Stimulated activated CD4-positive, alpha-beta T cell treated with anti-CD3 and anti-CD28 coated beads, Interleukin-1b, Interleukin-23, amount 100 ng/mL, for 24 hours (primary cell): ENCODE results near the gene SIRPD.

Experiments used
- DNase-seq, 4 experiments: peaks; one replicate each; pipeline ENCODE4 v3.0.0-alpha.2; 2020; ENCODE audit warnings: low read depth in 4 of 4, low spot score in 1 of 4

Gene SIRPD

DNA sequence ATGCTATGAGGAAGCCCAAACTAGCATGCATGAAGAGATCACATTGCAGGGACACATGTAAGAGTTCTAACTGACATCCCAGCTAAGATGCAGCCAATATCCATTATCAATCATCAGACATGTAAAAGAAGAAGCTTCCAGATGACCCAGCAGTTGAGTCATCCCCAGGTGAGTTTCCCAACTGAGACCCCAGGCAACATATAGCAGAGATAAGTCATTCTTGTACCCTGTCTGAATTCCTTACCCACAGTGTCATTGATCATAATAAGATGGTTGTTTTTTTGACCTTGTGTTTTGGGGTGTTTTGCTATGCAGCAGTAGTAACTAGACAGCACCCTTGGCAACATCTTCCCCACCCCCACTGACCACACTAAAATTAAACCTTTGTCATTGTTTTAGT is 18.9 kb downstream of the SIRPD start:
- no peak for DNase-seq

DNA sequence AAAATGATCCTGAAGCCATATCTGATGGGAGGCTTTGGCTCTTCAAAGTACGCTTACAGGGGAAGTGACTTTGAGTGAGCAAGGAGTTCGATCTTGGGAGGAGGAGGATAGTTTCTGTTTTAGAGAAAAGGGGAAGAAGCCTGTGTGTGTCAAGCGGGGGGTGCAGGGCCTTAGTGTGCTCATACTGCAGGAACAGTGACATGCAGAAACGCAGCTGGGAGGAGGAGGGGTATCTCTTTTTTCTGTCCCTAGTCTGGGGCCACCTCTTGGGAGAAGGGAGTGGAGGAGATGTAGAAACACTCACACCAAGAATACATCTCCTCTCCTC is 19.8 kb downstream of the SIRPD start:
- no peak for DNase-seq

DNA sequence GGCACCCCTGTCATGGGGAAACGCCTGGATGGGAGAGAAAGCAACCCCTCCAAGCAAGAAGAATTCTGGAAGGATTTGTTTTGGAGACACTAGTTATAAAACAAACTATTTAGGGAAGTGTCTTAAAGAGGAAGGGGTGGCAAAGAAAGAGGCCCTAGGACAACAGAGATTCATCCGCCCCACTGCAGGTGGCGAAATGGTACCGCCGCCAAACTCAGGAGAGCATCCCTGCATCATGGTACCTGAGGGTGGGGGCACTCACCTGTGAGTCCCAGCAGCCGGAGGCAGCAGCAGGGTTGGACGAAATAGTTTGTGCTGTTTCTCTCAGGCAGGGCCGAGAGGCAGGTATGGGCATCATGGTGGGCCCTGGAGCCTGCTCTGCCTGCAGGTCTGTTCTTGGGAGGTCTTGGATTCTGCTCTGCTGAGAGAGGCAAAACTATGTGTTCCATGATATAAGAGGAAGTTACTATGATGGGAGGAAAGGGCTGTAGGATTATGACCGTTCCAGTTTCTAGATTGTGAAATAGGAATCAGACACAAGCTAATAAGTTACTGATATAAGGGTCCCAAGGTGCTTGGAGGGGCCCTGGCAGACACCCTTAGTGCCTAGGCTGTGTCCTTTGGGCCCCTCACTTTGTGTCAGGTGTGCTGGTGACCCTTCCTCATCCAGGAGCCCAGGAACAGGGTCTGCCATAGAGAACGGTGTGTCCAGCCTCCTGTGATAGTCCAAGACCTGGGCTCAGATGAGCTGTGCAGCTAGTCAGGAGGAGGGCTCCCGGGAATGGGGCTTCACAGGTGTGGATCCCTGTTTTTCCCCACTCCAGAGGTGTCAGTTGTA is 20.4 kb downstream of the SIRPD start:
- DNase-seq = no peak

DNA sequence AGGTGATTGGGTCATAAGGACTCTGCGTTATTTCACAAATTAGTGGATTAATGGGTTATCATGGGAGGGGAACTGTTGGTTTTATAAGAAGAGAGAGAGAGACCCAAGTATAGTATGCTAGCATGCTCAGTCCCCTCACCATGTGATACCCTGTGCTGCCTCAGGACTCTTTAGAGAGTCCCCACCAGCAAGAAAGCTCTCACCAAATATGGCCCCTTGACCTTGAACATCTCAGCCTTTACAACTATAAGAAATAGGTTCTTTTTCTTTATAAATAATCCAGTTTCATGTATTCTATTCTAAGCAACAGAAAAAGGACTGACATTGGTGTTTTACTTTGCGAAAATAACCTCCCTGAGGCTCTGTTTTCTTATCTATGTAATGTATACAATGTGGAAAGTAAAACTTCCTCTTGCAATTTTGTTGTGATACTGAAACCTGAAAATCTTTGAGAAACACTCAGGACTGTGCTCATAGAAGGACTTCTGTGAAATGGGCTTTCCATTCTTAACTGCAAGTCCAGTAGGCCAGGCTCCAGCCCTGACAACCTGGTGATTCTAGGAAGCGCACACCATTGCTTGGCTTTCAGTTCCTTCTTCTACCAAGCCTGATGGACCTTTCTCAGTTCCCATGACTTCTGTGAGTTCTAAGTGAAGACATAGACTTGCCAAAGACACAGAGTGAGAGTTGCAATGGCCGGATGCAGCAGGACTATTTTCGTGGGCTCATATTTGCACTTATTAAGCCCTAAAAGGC is 21.9 kb downstream of the SIRPD start:
- DNase-seq = no peak

DNA sequence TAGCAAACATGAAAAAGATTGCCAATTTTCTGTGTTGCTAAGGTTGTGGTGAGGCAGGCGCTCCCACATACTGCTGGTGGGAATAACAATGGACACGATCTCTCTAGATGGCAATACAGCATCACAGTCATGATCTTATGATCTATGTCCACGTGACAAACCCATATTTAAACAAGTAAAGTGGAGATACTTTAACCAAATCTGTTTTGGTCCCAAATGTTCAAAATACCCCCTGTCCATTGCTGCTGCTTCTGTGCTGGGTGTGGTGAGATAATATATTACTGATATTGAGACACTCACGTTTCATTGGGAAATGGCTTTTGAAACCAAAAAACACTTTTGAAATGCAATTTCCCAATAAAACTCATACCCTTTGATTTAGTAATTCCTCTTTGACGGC is 23.0 kb downstream of the SIRPD start:
- no peak for DNase-seq

DNA sequence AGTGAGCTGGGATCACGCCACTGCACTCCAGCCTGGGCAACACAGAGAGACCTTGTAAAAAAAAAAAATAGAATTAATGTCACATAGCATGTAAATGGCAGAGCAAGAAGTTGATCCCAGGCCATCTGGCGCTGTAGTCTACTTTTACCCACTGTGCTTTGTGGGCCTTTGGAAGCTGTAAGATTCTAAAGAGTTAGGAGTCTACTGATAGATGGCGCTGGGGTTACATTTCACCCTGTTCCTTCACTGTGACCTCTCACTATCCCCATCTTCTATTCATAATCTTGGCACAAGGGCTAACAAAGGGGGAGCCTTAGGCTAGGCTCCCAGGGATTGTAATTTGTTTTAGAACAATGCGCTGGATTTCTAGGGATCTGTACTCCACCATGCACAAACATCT is 24.4 kb downstream of the SIRPD start:
- DNase-seq = no peak

DNA sequence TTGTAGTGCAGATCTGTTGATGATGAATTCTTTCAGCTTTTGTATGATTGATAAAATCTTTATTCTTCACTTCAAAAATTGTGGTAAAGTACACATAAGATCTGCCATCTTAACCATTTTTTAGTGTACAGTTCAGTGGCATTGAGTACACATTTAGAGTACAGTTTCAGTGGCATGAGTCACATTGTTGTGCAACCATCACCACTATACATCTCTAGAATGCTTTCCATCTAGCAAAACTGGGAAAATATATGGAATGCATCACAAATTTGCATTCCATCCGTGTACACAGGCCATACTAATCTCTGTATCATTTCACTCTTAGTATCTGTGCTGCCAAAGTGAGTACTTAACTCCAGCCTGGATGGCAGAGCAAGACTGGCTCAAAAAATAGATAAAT is 28.7 kb downstream of the SIRPD start:
- DNase-seq = no peak

DNA sequence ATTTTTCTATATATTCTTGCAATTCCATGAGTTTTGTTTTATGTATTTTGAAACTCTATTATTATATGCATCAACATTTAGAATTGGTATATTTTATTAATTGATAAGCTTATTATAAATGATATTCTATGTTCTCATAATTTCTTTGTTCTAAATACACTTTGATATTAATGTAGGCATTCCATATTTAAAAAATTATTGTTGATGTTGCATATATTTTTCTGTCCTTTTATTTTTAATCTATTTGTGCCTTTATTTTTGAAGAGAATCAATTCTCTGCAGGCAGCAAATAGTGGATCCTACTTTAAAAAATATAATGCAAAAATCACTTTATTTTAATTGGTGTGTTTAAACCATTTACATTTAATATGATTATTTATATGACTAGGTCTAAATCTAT is 29.6 kb downstream of the SIRPD start:
- no peak for DNase-seq

DNA sequence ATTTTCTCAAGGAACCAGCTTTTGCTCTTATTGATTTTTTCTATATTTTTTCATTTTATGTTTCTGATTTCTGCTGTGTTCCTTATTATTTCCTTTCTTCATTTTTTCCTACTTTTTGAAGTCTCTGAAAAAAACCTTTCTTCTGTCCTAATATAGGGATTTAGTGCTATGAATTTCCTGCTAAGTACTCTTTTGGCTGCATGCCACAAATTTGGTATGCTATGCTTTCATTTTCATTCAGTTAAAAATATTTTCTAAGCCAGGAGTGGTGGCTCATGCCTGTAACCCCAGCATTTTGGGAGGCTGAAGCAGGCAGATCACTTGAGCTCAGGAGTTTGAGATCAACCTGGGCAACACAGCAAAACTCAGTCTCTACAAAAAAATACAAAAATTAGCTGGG is 30.6 kb downstream of the SIRPD start:
- DNase-seq = no peak

DNA sequence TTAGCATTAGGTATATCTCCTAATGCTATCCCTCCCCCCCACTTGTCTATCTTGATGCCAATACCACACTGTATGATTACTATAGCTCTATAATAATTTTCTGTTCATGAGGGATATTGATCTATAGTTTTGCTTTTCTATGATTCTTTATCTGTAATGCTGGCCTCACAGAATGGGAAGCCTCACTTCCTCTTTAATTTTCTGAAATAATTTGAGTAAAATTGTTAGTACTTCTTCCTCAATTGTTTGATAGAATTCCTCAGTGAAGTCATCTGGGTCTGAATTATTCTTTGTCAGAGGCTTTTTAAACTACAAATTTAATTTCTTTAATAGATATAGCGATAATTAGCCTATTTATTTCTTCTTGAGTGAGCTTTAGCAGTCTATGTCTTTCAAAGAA is 31.2 kb downstream of the SIRPD start:
- no peak for DNase-seq

DNA sequence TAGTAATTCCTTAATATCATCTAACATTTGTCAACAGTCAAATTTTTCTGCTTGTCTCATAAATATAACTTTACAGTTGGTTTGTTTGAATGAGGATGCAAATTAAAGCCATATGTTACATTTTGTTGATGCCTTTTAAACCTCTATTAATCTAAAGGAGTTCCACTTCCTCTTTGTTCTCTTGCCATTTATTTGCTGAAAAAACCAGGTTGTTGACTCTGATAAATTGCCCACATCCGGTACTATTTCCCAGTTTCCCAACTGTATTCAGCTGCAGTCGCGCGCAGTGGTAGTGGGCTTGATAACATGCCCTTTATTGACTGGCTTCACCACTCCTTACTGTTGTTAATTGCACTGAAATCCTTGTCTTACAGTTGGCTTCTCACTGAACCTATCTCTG is 33.5 kb downstream of the SIRPD start:
- no peak for DNase-seq

DNA sequence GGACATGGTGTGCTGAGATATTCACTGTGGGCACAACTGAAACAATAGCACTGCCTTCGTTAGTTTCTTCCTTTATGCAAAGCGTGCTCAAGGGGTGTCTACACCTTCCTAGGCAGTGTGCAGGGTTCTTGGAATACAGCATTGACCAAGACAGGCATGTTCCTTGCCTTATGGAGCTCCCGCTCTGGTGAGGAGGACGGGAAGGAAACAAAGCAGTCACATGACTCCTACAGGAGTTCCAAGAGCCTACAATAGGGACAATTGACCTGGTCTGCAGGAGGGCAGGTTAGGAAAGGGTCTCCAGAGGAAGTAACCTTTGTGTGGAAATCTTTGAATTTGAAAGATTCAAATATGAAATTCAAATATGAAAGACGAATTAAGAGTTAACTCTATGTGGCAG is 40.5 kb downstream of the SIRPD start:
- no peak for DNase-seq

DNA sequence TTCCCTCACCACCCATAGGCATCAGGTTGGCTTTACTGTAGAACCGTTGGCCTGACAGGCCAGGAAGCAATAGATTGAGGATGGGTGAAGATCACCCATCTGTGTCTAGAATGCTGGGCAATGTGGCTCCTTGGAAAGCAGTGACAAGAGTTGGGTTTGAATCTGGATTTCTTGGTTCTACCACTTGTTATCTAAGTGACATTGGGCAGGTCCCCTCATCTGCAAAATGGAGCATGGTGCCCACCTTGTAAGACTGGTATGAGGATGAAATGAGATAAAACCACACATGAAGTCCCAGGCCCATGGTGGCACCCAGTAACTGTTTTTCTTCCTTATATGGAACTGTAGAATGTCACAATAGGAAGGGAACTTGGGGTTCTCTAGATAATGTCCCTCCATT is 43.7 kb downstream of the SIRPD start:
- no peak for DNase-seq

DNA sequence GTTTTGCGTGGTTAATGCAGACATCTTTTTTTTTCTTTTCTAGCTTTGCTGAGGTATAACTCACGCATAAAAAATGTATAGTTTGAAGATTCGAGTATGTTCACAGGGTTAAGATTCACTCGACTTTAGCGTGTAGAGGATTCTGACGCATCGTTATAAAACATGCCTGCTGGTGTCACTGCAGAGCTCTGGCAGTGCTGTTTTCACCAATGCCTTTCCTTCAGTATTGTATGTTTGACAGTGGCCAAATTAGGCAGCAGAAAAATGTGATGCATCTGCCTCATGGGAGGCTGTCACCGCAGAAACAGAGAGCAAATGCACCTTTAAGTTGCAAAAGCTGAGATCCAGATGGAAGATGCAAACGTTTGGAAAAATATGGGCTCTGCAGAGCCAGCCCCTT is 48.3 kb downstream of the SIRPD start:
- no peak for DNase-seq

DNA sequence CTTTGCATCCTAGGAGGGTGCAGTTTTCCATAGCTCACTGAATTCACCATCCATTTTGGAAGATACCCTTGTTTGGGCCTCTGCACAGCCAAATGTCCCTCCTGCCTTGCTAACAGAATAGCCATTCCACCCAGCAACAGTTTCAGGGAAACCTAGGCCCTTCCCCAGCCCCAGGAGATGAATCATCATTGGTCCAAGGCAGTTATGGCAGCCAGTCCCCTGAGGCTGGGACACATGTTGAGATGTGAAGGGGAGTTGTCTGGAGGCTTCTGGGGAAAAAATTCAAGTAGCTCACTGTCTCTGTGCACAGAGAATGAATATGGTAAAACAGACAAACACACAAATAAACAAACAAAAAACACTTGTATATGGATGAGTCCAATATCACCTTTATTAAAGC is 48.9 kb downstream of the SIRPD start:
- no peak for DNase-seq

DNA sequence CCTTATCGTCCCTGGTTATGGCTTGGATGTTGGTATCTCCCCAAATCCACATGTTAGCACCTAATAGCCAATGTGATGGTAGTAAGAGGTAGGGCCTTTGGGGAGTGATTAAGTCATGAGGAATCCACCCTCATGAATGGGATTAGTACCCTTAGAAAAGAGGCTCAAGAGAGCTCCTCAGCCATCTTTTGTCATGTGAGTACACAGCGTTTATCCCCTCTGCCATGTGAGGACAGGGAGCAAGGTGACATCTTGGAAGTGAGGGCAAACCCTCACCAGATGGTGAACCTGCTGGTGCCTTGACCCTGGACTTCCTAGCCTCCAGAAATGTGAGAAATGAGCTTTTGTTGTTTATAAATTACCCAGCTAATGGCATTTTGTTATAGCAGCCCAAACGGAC is 50.2 kb downstream of the SIRPD start:
- no peak for DNase-seq

DNA sequence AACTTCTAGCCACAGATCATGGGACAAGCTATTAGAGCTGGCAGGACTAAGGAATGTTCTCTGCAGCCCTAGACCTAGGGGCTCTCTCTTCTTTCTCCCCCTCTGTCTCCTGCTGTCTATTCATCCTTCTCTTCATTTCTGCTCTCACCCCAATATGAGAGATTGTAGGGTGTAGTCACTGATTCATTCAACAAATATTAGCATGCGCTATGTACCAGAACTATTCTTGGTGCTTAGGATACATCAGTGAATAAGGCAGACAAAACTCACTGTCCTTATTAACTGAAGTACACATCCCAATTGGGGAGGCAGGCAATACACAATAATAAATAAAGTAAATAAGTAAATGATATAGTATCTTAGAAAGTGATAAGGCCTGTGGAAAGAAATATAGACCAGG is 51.6 kb downstream of the SIRPD start:
- DNase-seq = no peak

DNA sequence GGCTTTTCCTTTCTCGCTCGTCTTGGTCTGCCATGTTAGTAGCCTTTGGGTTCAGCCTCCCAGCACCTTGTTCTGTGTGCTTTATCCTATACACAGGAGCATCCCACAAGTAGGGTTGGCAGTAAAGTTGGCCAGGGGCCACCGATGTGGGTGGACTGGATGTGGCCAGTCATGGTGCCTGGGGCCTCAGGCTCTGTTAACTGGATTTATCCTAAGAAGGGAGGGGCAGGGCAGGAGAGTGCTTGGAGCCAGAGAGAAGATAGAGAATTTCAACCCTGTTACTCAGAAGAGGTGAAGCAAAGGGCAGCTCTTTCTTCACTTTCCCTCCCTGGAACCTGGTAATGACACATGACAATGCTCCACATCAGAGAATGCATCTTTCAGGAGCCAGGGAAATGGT is 52.1 kb downstream of the SIRPD start:
- no peak for DNase-seq

DNA sequence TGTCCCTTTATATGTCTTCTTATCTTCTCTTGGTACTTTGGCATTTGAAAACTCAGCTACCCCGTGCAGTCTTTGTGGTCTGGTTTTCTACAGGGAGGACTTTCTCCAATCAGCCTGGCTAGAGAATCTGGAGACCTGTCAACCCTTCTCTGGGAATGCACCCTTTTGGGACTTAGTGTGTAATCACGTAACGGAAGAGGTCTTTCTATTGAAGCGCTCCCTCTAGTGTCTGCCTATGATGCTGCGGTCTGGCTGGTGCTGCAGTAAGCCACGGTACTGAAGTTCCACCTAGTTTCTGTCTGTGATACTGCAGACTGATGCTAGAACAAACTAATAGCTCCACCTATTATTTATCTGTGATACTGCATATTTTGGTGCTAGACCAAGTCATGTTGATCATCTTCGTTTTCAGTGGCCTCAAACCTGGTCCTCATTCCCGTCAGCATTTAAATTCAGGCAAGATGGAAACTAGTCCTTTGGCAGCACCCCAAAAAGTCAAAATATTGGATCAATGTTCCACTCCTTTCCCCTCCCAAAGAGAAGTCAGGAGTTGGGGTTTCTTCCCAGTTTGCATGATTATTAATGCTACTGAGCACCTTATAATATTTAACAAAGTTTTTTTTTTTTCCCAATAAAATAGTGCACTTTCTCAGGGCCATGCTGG is 53.8 kb downstream of the SIRPD start:
- peak; percentile 30 to 62 (median 48) for DNase-seq

DNA sequence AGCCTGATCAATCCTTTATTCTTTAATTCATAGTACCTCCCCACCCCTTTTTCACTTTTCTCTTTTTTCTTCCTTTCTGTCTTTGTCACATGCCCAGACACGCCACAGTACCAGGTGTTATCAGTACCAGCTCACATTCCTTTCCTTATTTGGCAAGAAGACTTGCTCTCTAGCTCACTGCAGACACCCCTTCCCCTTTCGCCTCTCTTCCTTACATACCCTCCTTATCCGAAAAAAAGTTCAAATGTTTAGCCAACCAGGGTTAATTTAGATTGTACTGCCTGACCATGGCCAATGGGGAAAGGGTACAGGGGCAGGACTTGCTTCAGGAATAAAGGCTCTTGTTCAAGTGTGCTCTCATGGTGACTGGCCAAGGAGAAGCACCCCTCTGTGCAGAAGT is 57.0 kb downstream of the SIRPD start:
- no peak for DNase-seq

DNA sequence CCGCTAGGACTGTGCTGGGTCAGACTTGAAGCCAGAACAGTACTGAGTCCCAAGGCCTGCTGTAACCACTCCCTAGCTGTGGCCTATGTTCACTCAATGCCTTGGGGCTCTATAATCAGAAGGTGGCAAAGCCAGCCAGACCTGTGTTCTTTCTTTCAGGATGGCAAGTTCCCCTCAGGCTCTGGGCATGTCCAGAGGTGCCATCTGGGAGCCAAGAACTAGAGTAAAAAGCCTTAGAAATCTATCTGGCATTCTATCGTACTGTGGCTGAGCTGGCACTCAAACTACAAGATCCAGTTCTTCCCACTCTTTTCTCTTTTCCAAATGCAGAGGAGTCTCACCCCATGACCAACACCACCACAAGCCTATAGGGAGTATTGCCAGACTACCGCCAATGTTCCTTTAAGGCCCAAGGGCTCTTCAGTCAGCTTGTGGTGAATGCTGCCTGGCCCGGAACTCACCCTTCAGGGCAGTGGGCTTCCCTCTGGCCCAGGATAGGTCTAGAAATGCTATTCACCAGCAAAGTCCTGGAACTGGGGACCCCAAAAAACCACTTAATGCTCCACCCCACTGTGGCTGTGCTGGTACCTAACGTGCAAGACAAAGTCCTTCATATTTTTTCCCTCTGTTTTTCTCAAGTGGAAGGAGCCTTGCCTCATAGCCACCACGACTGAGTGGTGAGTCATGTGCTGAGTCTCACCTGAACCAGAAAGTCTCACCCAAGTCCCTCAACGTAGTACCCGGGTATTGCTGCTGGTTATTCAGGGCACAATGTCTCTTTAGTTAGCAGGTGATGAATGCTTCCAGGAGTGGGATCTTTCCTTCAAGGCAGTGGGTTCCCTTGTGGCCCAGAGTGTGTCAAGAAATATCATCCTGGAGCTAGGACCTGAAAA is 57.7 kb downstream of the SIRPD start:
- no peak for DNase-seq
